Mucosa of descending colon (tissue), 3 donors: ENCODE results near the gene TMEM80. TPM values are rescaled to one million over a fixed set of nuclear protein-coding genes. Genes with fewer than 3 reads are reported as not detected.
"Not testable (repeated sequence)": the region's sequence is repeated elsewhere in the genome, so short reads cannot be mapped to it uniquely, and the experiment has no call there.

Experiments
- ATAC-seq: fragments of 200-7000 bp; cut with Tn5 transposase; one replicate; pipeline ENCODE4 v1.9.1; 2020; ENCODE audit warnings: mild to moderate bottlenecking, moderate library complexity
- DNase-seq, 3 donors: peaks; one replicate each; pipeline ENCODE4 v3.0.0-alpha.2; 2020
- H3K36me3 ChIP-seq: fragments of 200-600 bp; one replicate; pipeline ENCODE4 v1.8.0; 2021; ENCODE audit warnings: low read depth, mild to moderate bottlenecking
- H3K4me1 ChIP-seq: fragments of 200-600 bp; one replicate; pipeline ENCODE4 v1.8.0; 2021; ENCODE audit warnings: low read depth, mild to moderate bottlenecking
- H3K4me3 ChIP-seq: fragments of 200-600 bp; one replicate; pipeline ENCODE4 v1.8.0; 2021; ENCODE audit warnings: mild to moderate bottlenecking
- H3K9me3 ChIP-seq: fragments of 200-600 bp; one replicate; pipeline ENCODE4 v1.8.0; 2021; ENCODE audit warnings: mild to moderate bottlenecking
- intact Hi-C, 2 donors: fragments of 100-400 bp; cut with DNase I in 1 of 2; cut with micrococcal nuclease in 1 of 2; formaldehyde crosslinking; loops; one replicate each; pipeline versions ENCODE4 v1.11.0 to v1.11.1; 2022; cut with DNase I, micrococcal nuclease
- total RNA-seq, 3 donors: library from RNA; stranded (reverse); fragmentation: NEBNext Ultra II Directional in 2 of 3; extraction: Animal tissue kit (Norgen Biotek cat#: 25700) in 2 of 3; gene quantifications; one replicate each; pipeline versions ENCODE4 v1.2.1 to v1.2.4, GENCODE V29; 2021 to 2023
- TF ChIP-seq, protein P1 (sequence below): fragments of 200-600 bp; IDR thresholded peaks from one replicate; pipeline ENCODE4 v1.8.0; 2022; ENCODE audit warnings: antibody characterized with exemption, mild to moderate bottlenecking
- donor health status: DM: no; HTN: no; CAD: no; lungs with moderate emphysema.
- donor health status: DM: no; HTN: no; CAD: no.
- donor health status: DM: no; HTN: yes; CAD: no.

Gene TMEM80
- total RNA-seq, 3 donors from 2014 or later: 31.6 to 43.1 (median 38.0) TPM

- Histone ChIP-seq H3K4me1 (peaks cover 24% of the 10 kb centered on the region), H3K36me3 (no peaks in the 10 kb centered on the region), H3K4me3 (no peak overlapping the region), H3K9me3 (no peaks in the 10 kb centered on the region)
- TF ChIP-seq, protein P1, sequence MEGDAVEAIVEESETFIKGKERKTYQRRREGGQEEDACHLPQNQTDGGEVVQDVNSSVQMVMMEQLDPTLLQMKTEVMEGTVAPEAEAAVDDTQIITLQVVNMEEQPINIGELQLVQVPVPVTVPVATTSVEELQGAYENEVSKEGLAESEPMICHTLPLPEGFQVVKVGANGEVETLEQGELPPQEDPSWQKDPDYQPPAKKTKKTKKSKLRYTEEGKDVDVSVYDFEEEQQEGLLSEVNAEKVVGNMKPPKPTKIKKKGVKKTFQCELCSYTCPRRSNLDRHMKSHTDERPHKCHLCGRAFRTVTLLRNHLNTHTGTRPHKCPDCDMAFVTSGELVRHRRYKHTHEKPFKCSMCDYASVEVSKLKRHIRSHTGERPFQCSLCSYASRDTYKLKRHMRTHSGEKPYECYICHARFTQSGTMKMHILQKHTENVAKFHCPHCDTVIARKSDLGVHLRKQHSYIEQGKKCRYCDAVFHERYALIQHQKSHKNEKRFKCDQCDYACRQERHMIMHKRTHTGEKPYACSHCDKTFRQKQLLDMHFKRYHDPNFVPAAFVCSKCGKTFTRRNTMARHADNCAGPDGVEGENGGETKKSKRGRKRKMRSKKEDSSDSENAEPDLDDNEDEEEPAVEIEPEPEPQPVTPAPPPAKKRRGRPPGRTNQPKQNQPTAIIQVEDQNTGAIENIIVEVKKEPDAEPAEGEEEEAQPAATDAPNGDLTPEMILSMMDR: peak; percentile 98
- intact Hi-C loops: loop anchor here (5.0 to 10.0 kb wide), 3 partner anchors 63 to 173 kb away; no protein-coding TSS in a partner anchor
- ATAC-seq: peak; percentile 80
- peak; percentile 88 to 91 (median 91) for DNase-seq
Observed at GRCh38 chr11:727859-728748, 32.5 kb downstream of the TMEM80 start.

DNA sequence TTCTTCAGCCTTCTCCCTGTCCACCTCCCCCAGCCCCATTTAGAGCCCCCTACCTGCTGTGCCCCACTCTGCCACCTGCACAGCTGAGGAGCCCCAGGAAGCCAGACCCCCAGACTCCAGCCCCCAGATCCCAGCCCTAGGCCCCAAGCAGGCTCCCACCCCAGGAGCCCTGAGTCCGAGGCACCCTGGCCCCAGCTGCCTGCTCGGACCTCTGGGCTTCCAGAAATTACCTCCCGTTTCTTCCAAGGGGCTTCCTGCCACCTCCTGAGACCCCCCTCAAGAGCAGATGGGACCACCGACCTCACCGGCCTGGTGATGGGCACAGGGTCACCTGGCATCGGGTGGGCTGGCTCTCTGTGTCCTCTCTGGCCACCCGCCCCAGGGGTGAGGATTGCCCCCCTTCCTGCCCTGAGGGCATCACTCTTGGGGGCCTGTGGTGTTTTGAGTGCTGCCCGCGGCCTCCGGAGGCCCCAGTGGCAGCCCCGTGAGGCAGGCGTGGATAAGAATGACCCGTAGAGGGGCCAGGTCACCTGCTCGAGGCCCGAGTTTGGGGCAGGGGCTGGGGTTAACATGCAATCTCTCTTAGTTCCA is 33.4 kb downstream of the TMEM80 start:
- H3K4me3 ChIP-seq: no peak overlapping the region
- peaks cover 24% of the 10 kb centered on the region for H3K4me1 ChIP-seq
- TF ChIP-seq, protein P1: no peak
- no peak for DNase-seq
- ATAC-seq: no peak
- H3K36me3 ChIP-seq: no peaks in the 10 kb centered on the region
- intact Hi-C loops: loop anchor here (5.0 to 10.0 kb wide), 3 partner anchors 64 to 174 kb away; no protein-coding TSS in a partner anchor
- H3K9me3 ChIP-seq: no peaks in the 10 kb centered on the region

GRCh38 chr11:729492-730074 is 34.0 kb downstream of the TMEM80 start:
- H3K36me3 ChIP-seq: no peaks in the 10 kb centered on the region
- peak in 1 of 3 donors; percentile 7 for DNase-seq
- intact Hi-C loops: loop anchor here (5.0 to 10.0 kb wide), 3 partner anchors 65 to 175 kb away; no protein-coding TSS in a partner anchor
- TF ChIP-seq, protein P1: no peak
- H3K9me3 ChIP-seq: no peaks in the 10 kb centered on the region
- no peak overlapping the region for H3K4me3 ChIP-seq
- ATAC-seq: no peak
- H3K4me1 ChIP-seq: peaks cover 24% of the 10 kb centered on the region

DNA sequence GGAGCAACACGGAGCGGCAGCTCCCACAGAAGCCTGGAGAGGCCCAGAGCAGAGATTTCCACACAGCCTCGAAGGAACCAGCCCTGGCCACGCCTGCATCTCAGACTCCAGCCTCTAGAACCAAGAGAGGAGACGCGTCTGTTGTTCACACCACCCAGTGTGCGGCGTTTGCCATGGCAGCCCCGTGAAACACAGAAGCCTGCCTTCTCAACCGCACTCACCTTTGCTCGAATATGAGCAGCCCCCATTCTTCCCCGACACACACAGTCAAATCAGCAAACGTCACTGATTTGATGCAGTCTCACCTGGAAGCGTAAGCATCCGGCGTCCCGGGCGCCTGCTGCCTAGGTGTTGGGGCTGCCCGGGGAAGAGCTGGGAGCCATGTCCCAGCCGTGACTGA is 37.5 kb downstream of the TMEM80 start:
- DNase-seq (no peak), ATAC-seq (no peak)
- intact Hi-C loops: no loop called here
- Histone ChIP-seq H3K4me3 (no peak overlapping the region), H3K36me3 (no peaks in the 10 kb centered on the region), H3K4me1 (peaks cover under 1% of the 10 kb centered on the region), H3K9me3 (no peaks in the 10 kb centered on the region)
- TF ChIP-seq, protein P1: no peak

DNA sequence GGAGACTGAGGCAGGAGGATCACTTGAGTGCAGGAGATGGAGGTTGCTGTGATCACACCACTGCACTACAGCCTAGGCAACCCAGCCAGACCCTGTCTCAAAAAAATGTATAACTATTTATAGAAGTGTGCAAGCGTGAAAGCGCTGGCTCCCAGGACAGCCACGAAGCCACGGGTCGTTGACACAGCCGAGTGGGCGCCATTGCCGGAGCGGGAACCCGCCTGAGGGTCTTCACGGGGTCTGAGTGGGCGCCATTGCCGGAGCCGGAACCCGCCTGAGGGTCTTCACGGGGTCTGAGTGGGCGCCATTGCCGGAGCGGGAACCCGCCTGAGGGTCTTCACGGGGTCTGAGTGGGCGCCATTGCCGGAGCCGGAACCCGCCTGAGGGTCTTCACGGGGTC is 38.9 kb downstream of the TMEM80 start:
- ATAC-seq, intact Hi-C loops, H3K4me1 ChIP-seq, H3K4me3 ChIP-seq, H3K9me3 ChIP-seq, DNase-seq, H3K36me3 ChIP-seq: not testable (repeated sequence)

- Histone ChIP-seq H3K9me3 (no peaks in the 10 kb centered on the region), H3K4me1 (no peaks in the 10 kb centered on the region), H3K4me3 (no peak overlapping the region), H3K36me3 (no peaks in the 10 kb centered on the region)
- no peak for DNase-seq
- intact Hi-C loops: no loop called here
- TF ChIP-seq, protein P1: no peak
- ATAC-seq: no peak
Observed at GRCh38 chr11:737366-737765, 41.8 kb downstream of the TMEM80 start.

DNA sequence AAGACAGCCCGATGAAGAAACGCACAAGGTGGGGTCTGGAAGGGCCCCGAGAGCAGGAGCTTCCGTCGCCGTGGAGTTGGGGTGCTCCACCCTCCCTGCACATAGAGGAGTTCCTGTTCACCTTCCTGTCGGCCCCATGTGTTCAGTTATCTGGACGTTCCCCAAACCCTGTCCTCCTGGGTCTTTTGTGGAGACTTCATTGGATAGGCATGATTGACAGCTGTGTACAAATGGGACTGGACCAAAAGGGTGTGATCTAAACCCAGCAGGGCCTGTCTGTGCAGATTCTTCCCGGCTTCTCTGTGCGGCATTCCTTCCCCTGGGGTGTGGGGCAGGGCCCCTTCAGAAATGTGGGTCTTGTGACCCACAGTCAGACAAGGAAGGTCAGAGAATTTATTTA is 42.3 kb downstream of the TMEM80 start:
- ATAC-seq, intact Hi-C loops, H3K36me3 ChIP-seq, H3K4me1 ChIP-seq, H3K9me3 ChIP-seq, DNase-seq, H3K4me3 ChIP-seq: not testable (repeated sequence)
